Keratinocyte (primary cell): ENCODE measurements around the gene HMX3. TPM values are rescaled to one million over a fixed set of nuclear protein-coding genes. Genes with fewer than 3 reads are reported as not detected.

Source experiments
- DNase-seq: peaks from one replicate; pipeline ENCODE4 v3.0.0-alpha.2; 2011; ENCODE audit warnings: low read depth, missing footprints, low spot score
- FAIRE-seq: peaks from 2 replicates; lab custom pipeline; 2011; peaks lifted over from hg19 to GRCh38; lab: Jason Lieb, UNC
- H2AFZ ChIP-seq: 2 replicates; pipeline ENCODE4 v1.6.0; 2012; ENCODE audit warnings: low read length, control low read depth, inconsistent platforms; ENCODE audit not compliant: control insufficient read depth
- H3K27ac ChIP-seq: 2 replicates; pipeline ENCODE4 v1.5.1; 2011; ENCODE audit warnings: low read length; ENCODE audit not compliant: control insufficient read depth, insufficient read depth
- H3K27me3 ChIP-seq: 3 replicates; pipeline ENCODE4 v1.6.0; 2011; ENCODE audit warnings: low read length; ENCODE audit not compliant: control insufficient read depth, insufficient read depth; ENCODE audit errors: extremely low read depth
- H3K36me3 ChIP-seq, 2 experiments: 2 replicates in 1 of 2; 3 replicates in 1 of 2; pipeline ENCODE4 v1.5.1; 2011; ENCODE audit warnings: low read length in 2 of 2, mild to moderate bottlenecking in 1 of 2; ENCODE audit not compliant: control insufficient read depth in 2 of 2, insufficient read depth in 2 of 2; ENCODE audit errors: extremely low read depth in 1 of 2
- H3K4me1 ChIP-seq: 3 replicates; pipeline ENCODE4 v1.5.1; 2011; ENCODE audit warnings: low read length; ENCODE audit not compliant: control insufficient read depth, insufficient read depth; ENCODE audit errors: extremely low read depth
- H3K4me2 ChIP-seq: 3 replicates; pipeline ENCODE4 v1.6.0; 2011; ENCODE audit warnings: low read depth, low read length; ENCODE audit not compliant: control insufficient read depth, insufficient read depth; ENCODE audit errors: extremely low read depth
- H3K4me3 ChIP-seq, 3 experiments: fragments of 200-600 bp in 1 of 3; sonication (generic) in 1 of 3; 2 replicates in 2 of 3; 3 replicates in 1 of 3; pipeline ENCODE4 v1.5.1; 2011 to 2016; ENCODE audit warnings: low read length in 3 of 3, mild to moderate bottlenecking in 3 of 3, control low read depth in 2 of 3, inconsistent platforms in 1 of 3, low read depth in 1 of 3, mixed read lengths in 1 of 3, mixed run types in 1 of 3, moderate library complexity in 1 of 3; ENCODE audit not compliant: control insufficient read depth in 2 of 3, insufficient read depth in 2 of 3; ENCODE audit errors: extremely low read depth in 1 of 3
- H3K79me2 ChIP-seq: 2 replicates; pipeline ENCODE4 v1.6.0; 2012; ENCODE audit warnings: low read length; ENCODE audit not compliant: control insufficient read depth, insufficient read depth
- H3K9ac ChIP-seq: 3 replicates; pipeline ENCODE4 v1.6.0; 2011; ENCODE audit warnings: low read length; ENCODE audit not compliant: control insufficient read depth, insufficient read depth; ENCODE audit errors: extremely low read depth
- H3K9me1 ChIP-seq: 3 replicates; pipeline ENCODE4 v1.6.0; 2011; ENCODE audit warnings: low read length; ENCODE audit not compliant: control insufficient read depth, insufficient read depth; ENCODE audit errors: extremely low read depth
- H3K9me3 ChIP-seq: 2 replicates; pipeline ENCODE4 v1.5.1; 2012; ENCODE audit warnings: low read depth, low read length; ENCODE audit not compliant: control insufficient read depth
- H4K20me1 ChIP-seq: 3 replicates; pipeline ENCODE4 v1.6.0; 2011; ENCODE audit warnings: low read length; ENCODE audit not compliant: control insufficient read depth, insufficient read depth; ENCODE audit errors: extremely low read depth
- CTCF ChIP-seq, 3 experiments: IDR thresholded peaks in 1 of 3; conservative IDR thresholded peaks in 1 of 3; optimal IDR thresholded peaks in 1 of 3; 2 replicates in 2 of 3; 3 replicates in 1 of 3; pipeline versions ENCODE3 to v1.5.1; 2011; ENCODE audit warnings: low read length in 3 of 3, mild to moderate bottlenecking in 3 of 3, moderate library complexity in 2 of 3, control low read depth in 1 of 3, inconsistent platforms in 1 of 3; ENCODE audit not compliant: insufficient read depth in 2 of 3; ENCODE audit errors: extremely low read depth in 1 of 3
- EZH2 ChIP-seq: IDR thresholded peaks from one replicate; pipeline ENCODE4 v1.6.1; 2012; ENCODE audit warnings: inconsistent platforms, mild to moderate bottlenecking, low read length, moderate library complexity
- dilution Hi-C: fragments of 300-500 bp; cut with MboI; formaldehyde crosslinking; loops from one replicate; pipeline ENCODE4 v1.7.0; 2020; ENCODE audit warnings: low sequenced_read_pairs; ENCODE audit not compliant: extremely low pct_ligation_motif_present
- polyA plus RNA-seq, 5 experiments: library from polyadenylated mRNA; depleted of rRNA in 3 of 5; stranded (reverse) in 3 of 5; stranded (forward) in 1 of 5; unstranded in 1 of 5; fragments of >200 nt; gene quantifications; 1 replicate in 1 of 5; 2 replicates in 3 of 5; 3 replicates in 1 of 5; pipeline versions ENCODE4 v1.2.1 to v1.2.3, GENCODE V29; 2011 to 2012; ENCODE audit warnings: missing spikeins in 2 of 5, low read depth in 1 of 5, low replicate concordance in 1 of 5

The HMX3 gene
- polyA plus RNA-seq, 1 donor (not counting 4 experiments of a cell fraction or from before 2014, with no cell fraction given): not detected

- TF ChIP-seq EZH2 (no peak), CTCF (optimal IDR thresholded peaks at IDR 0.05 in 1 of 3, IDR thresholded peaks at IDR 0.05 in 1 of 3, conservative IDR thresholded peaks at IDR 0.05 in 1 of 3; ENCODE audit: extremely low read depth in 1 of 3, insufficient read depth in 2 of 3, low read length in 3 of 3) (no peak)
- H3K9ac ChIP-seq: no peak overlapping the region
- H4K20me1 ChIP-seq: no peaks in the 10 kb centered on the region
- H3K27me3 ChIP-seq: peaks cover 21% of the 10 kb centered on the region
- H3K27ac ChIP-seq: no peak overlapping the region
- H3K9me3 ChIP-seq: no peaks in the 10 kb centered on the region
- H3K4me3 ChIP-seq: no peak overlapping the region
- FAIRE-seq (no peak), DNase-seq (no peak)
- H3K79me2 ChIP-seq: no peaks in the 10 kb centered on the region
- H3K4me2 ChIP-seq: no peak overlapping the region
- no peaks in the 10 kb centered on the region for H3K36me3 ChIP-seq
- dilution Hi-C loops: no loop called here
- H3K9me1 ChIP-seq: no peaks in the 10 kb centered on the region
- no peak overlapping the region for H2AFZ ChIP-seq
- no peaks in the 10 kb centered on the region for H3K4me1 ChIP-seq
These were observed 16.7 kb upstream of the HMX3 start for GRCh38 chr10:123119081-123119480.

DNA sequence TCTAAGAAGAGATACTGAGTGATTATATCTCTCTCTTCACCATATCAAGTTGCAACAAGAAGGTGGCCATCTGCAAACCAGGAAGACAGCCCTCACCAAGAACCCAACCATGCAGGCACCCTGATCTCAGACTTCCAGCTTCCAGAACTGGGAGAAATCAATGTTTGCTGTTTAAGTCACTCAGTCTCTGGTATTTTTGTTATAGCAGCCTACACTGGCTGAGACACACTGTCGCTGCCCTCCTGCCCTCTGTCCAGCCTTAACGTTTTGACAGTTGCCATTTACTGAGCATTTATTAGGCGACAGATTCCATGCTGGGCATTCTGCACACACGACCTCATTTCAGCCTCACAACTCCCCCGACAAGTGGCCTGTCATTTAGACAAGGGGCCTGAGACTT lies 9.5 kb upstream of the HMX3 start:
- DNase-seq (no peak), FAIRE-seq (no peak)
- Histone ChIP-seq H3K4me2 (no peak overlapping the region), H3K9me1 (no peaks in the 10 kb centered on the region), H3K79me2 (no peaks in the 10 kb centered on the region), H3K27ac (no peak overlapping the region), H4K20me1 (no peaks in the 10 kb centered on the region), H3K9ac (no peak overlapping the region), H3K4me1 (no peaks in the 10 kb centered on the region), H2AFZ (no peak overlapping the region), H3K36me3 (no peaks in the 10 kb centered on the region), H3K9me3 (no peaks in the 10 kb centered on the region), H3K27me3 (peaks cover 3% of the 10 kb centered on the region), H3K4me3 (no peak overlapping the region)
- TF ChIP-seq EZH2 (no peak), CTCF (optimal IDR thresholded peaks at IDR 0.05 in 1 of 3, IDR thresholded peaks at IDR 0.05 in 1 of 3, conservative IDR thresholded peaks at IDR 0.05 in 1 of 3; ENCODE audit: extremely low read depth in 1 of 3, insufficient read depth in 2 of 3, low read length in 3 of 3) (no peak)
- dilution Hi-C loops: no loop called here
